ENCODE data around the gene WEE2. TPM values are rescaled to one million over a fixed set of nuclear protein-coding genes. Genes with fewer than 3 reads are reported as not detected.
A peak's percentile ranks its signal among the peaks of the same experiment; 100 is the strongest.
"Not testable (repeated sequence)": the region's sequence is repeated elsewhere in the genome, so short reads cannot be mapped to it uniquely, and the experiment has no call there.

The WEE2 gene
- total and polyA plus RNA-seq, 3 experiments from 2014 or later, result not detected

- H3K9me3 Mint-ChIP-seq; CTCF ChIA-PET; H3K9me3 ChIP-seq (ENCODE audit: low read length); H3K36me3 ChIP-seq (ENCODE audit: insufficient read depth, low read length); DNase-seq; POLR2A ChIA-PET; H3K27ac Mint-ChIP-seq; H3K4me3 Mint-ChIP-seq; H3K27me3 ChIP-seq (ENCODE audit: insufficient read depth, low read length, poor library complexity, severe bottlenecking); H3K27ac ChIP-seq (ENCODE audit: low read depth, low read length); H3K4me1 ChIP-seq (ENCODE audit: insufficient read depth, low read length); H3K4me3 ChIP-seq (ENCODE audit: low read length); H3K27me3 Mint-ChIP-seq: not testable (repeated sequence)
- peaks cover 3 to 15% (median 15%) of the 10 kb centered on the region in 3 donors for H3K4me1 Mint-ChIP-seq
- H3K36me3 Mint-ChIP-seq, result peaks cover 12 to 46% (median 22%) of the 10 kb centered on the region in 3 donors
Measured at GRCh38 chr7:141770083-141770583, 62.0 kb downstream of the WEE2 start.

GRCh38 chr7:141776374-141776773, 68.2 kb downstream of the WEE2 start, which contains the start of gene TAS2R4:
TSS of gene TAS2R4 (plus strand) at chr7:141776674. CDS start at chr7:141778489, 1,815 bp downstream.
- Histone ChIP-seq H3K27me3 (ENCODE audit: insufficient read depth, low read length, poor library complexity, severe bottlenecking) (no peaks in the 10 kb centered on the region), H3K36me3 (ENCODE audit: insufficient read depth, low read length) (no peaks in the 10 kb centered on the region), H3K9me3 (ENCODE audit: low read length) (no peaks in the 10 kb centered on the region), H3K4me1 (ENCODE audit: insufficient read depth, low read length) (no peaks in the 10 kb centered on the region), H3K4me3 (ENCODE audit: low read length) (no peak within 1 kb of the TSS), H3K27ac (ENCODE audit: low read depth, low read length) (no peak within 1 kb of the TSS)
- Mint-ChIP-seq H3K36me3 (peaks cover 21 to 69% (median 23%) of the 10 kb centered on the region in 3 donors), H3K27ac (peak within 1 kb of the TSS in 2 of 8 donors; percentile 51 to 69), H3K4me3 (no peak within 1 kb of the TSS), H3K27me3 (no peaks in the 10 kb centered on the region), H3K9me3 (peaks cover 0 to 6% (median 0%) of the 10 kb centered on the region in 5 donors), H3K4me1 (peaks cover 3 to 11% (median 6%) of the 10 kb centered on the region in 3 donors)
- ChIA-PET CTCF (interaction anchor here (1.0 to 2.0 kb wide), 2 partner anchors 10 to 38 kb away, joined by 3 to 9 read pairs; partner anchors contain the start of gene SSBP1), POLR2A (no interaction called here)
- DNase-seq, result no peak

Other genes starting within 250 kb of the WEE2 start
- 10 to 100 TPM; 88.5 to 94.3 TPM for gene AGK, start 156.9 kb upstream of the WEE2 start, total RNA-seq
- 42.8 TPM for gene AGK, start 156.9 kb upstream of the WEE2 start, polyA plus RNA-seq
- 10 to 100 TPM; 25.9 to 27.4 TPM for gene DENND11, start 6.2 kb upstream of the WEE2 start, total RNA-seq
- gene DENND11, start 6.2 kb upstream of the WEE2 start, polyA plus RNA-seq, result 17.3 TPM
- gene SSBP1, start 30.0 kb downstream of the WEE2 start, total RNA-seq, result 100 to 1,000 TPM; 284 to 291 TPM
- gene SSBP1, start 30.0 kb downstream of the WEE2 start, polyA plus RNA-seq, result 331 TPM
- gene TAS2R3, start 55.7 kb downstream of the WEE2 start, total RNA-seq, result 1 to 10 TPM in 1 of 2 experiments, under 1 TPM in 1; 0.98 to 1.0 TPM
- not detected for gene TAS2R3, start 55.7 kb downstream of the WEE2 start, polyA plus RNA-seq
- gene TAS2R4, start 68.3 kb downstream of the WEE2 start, total RNA-seq, result under 1 TPM; 0.62 to 0.92 TPM
- gene TAS2R4, start 68.3 kb downstream of the WEE2 start, polyA plus RNA-seq, result not detected
- gene TAS2R5, start 81.9 kb downstream of the WEE2 start, total RNA-seq, result 1 to 10 TPM in 1 of 2 experiments, under 1 TPM in 1; 0.88 to 1.3 TPM
- not detected for gene TAS2R5, start 81.9 kb downstream of the WEE2 start, polyA plus RNA-seq
- not detected for gene PRSS37, start 133.1 kb downstream of the WEE2 start, total RNA-seq
- gene PRSS37, start 133.1 kb downstream of the WEE2 start, polyA plus RNA-seq, result not detected
- gene OR9A4, start 208.0 kb downstream of the WEE2 start, total RNA-seq, result not detected
- gene OR9A4, start 208.0 kb downstream of the WEE2 start, polyA plus RNA-seq, result not detected
- gene CLEC5A, start 238.6 kb downstream of the WEE2 start, total RNA-seq, result under 1 TPM; 0.24 to 0.29 TPM
- not detected for gene CLEC5A, start 238.6 kb downstream of the WEE2 start, polyA plus RNA-seq

Measured in CD8-positive, alpha-beta memory T cell (primary cell).